ENCODE data around the gene EPHB2.

The EPHB2 gene

DNA sequence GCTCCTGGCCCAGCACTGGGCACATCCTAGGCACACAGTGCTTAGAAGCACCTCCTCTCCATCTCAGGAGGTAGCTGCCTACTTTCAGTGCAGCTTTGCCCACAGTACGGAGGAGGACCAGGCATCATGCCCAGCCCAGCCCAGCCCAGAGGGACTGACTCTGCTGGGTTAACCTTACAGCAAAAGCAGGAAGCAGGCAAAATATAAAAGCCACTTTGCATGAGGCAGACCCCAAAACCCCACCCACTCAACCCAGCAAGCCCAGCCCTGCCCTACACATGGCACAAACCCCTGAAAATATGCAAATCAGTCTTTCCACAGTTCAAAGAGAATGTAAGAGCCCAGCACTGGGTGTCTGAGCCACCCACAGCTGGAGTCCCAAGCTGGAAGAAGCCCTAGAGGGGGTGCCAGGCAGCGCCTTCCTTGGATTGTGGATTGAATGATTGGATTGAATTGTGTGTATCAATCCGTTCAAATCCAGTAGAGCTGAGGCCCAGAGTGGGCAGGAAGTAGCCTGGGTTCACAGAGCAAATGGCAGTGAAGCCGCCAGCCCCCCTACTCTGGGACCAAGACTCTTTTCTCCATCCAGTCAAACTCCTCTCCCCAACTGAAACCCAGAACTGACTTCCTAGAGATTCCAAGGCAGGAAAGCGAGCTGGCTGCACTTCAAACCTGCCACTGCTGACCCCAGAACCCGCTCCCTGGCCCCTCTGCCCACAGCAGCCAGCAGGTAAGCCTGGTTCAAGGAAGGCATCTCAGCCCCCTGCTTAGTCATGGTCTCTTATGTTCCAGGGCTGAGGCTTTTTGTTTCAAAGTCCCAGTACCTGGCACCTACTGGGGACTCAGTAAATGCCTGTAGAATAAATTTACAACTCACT lies 144.3 kb downstream of the EPHB2 start:
- TF ChIP-seq, protein P1, sequence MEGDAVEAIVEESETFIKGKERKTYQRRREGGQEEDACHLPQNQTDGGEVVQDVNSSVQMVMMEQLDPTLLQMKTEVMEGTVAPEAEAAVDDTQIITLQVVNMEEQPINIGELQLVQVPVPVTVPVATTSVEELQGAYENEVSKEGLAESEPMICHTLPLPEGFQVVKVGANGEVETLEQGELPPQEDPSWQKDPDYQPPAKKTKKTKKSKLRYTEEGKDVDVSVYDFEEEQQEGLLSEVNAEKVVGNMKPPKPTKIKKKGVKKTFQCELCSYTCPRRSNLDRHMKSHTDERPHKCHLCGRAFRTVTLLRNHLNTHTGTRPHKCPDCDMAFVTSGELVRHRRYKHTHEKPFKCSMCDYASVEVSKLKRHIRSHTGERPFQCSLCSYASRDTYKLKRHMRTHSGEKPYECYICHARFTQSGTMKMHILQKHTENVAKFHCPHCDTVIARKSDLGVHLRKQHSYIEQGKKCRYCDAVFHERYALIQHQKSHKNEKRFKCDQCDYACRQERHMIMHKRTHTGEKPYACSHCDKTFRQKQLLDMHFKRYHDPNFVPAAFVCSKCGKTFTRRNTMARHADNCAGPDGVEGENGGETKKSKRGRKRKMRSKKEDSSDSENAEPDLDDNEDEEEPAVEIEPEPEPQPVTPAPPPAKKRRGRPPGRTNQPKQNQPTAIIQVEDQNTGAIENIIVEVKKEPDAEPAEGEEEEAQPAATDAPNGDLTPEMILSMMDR (IDR thresholded peaks at IDR 0.05; ENCODE audit: low read depth, low read length) = no peak
- DNase-seq (ENCODE audit: extremely low read depth, low read depth) = no peak

DNA sequence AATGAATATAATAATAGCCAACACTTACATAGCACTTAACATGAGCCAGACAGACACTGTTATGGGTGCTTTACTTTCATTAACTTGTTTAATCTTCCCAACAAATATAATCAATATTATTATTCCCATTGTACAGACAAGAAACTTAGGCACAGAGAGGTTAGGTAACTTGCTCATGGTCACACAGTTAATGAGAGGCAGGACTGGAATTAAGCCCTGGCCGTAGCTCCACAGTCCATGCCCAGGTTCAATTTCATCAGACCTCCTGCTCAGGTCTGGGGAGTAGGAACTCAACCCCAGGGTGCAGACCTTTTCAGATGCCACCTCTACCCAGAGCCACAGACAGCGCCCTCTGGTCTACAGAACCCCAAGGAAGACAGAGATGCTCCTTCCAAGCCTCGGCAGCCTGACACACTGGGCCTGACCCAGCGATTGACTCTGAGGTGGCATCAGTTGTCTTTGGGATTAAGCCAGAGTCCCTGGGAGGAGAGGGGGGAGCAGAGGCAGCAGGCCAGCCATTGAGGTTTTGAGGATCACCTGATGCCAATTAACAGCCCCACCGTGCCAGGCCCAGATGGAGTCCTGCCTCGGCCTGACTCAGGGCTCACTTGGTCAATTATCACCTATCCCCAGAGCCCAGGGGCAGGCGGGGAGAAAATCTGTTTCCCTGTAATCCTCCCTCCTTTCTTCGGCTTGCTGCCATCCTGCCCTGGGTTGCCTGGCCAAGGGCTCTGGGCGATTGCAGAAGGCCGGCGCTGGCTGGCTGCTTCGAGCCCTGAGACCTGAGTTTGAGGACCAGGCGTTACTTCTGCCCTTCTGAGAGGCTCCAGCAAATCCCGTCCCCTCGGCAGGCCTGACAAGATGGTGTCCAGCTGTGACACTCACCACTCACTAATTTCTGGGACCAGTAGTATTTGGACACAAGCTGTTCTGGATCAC lies 145.3 kb downstream of the EPHB2 start:
- TF ChIP-seq, protein P1 (IDR thresholded peaks at IDR 0.05; ENCODE audit: low read depth, low read length) = no peak
- no peak for DNase-seq (ENCODE audit: extremely low read depth, low read depth)

DNA sequence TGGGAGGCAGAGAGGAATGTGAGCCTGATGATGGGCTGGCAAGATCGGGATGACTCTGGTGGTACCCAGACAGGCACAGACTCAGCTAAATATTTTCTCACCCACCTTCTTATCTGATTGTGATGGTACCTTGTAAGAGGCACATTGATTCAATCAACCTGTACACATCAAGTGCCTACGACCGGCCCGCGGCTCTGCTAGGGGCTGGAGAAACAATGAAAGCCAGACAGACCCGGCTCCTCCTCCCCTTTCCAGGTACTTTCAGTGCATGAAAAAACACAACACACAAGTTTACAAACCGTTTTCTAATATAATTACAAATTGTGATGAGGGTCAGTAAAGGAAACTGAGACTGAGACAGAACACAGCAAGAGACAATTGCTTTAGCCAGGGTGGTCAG lies 147.0 kb downstream of the EPHB2 start:
- TF ChIP-seq, protein P1 (IDR thresholded peaks at IDR 0.05; ENCODE audit: low read depth, low read length) = no peak
- no peak for DNase-seq (ENCODE audit: extremely low read depth, low read depth)

DNA sequence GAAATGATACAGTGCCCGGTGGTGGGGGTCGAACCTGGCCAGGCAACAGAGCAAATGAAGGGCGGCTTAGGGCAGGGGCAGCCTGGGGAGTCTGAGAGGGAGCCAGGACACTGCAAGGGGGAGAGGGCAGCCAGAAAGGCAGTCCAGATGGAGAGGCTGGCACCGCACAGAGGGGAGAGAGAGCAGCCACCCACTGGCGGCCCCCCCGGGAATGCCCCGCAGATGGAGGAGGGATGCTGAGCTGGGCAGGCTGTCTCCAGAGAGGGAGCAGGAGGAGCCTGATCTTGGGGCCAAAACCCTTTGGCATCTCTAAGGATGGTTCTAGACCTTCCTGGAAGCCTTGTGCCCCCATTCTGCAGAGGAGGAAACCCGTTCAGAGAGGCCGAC lies 149.8 kb downstream of the EPHB2 start:
- TF ChIP-seq, protein P1 (IDR thresholded peaks at IDR 0.05; ENCODE audit: low read depth, low read length) = no peak

DNA sequence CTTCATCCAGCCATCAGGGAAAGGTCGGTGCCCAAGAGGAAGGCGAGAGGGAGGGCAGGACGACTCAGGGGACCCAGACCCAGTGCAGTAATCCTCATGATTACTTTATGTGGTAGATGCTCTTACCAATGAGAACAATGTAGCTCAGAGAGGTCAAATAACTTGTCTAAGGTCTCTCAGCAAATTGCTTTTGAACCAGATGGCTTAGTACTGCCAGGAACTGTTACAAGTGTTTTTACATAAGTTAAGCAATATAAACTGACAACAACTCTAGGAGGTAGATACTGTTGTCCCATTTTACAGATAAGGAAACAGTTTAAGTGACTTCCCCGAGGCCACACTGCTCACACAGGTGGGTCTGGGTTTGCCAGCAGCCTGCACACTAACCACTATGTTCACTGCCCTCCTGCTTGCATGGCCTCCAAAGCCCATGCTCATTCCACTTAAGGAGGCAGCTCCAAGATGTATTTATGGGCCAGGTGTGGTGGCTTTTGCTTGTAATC lies 150.3 kb downstream of the EPHB2 start:
- no peak for DNase-seq (ENCODE audit: extremely low read depth, low read depth)
- TF ChIP-seq, protein P1 (IDR thresholded peaks at IDR 0.05; ENCODE audit: low read depth, low read length) = no peak

More for the DNA sequence above, 149.8 kb downstream of the EPHB2 start:
- no peak for DNase-seq (ENCODE audit: extremely low read depth, low read depth)

DNA sequence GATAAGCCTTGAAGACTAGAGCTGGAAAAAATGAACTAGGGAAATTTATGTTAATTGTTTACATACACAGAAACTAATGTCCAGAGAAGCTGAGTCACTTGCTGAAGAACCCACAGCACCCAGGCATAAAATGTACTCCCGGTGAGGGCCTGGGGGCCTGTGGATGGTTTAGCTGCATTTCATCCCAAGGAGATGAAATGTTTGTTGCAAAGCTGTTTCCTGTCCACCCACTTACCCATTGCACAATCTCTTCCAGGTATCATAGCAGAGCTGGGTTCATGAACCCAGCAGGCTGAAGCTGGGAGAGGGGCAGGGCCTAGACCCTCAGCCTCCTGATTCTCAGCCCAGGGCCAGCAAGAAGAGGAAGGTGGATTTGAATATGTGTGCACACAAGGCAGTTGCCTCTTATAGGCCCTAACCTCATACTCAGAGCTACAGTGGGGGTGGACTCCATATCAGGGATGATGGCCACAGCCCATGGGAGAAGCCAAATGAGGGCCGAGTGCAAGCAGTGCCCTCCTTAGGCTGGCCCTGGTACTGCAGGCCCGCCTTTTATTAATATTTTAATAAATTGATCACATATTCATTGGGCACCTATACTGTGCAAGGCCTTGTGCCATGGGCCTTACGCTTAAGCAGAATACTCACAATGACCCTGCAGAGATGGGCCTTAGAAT lies 151.3 kb downstream of the EPHB2 start:
- TF ChIP-seq, protein P1 (IDR thresholded peaks at IDR 0.05; ENCODE audit: low read depth, low read length) = peak; percentile 87
- DNase-seq (ENCODE audit: extremely low read depth, low read depth) = no peak
